Neural cell (in vitro differentiated cells): ENCODE results near the gene STRIP1. TPM values are rescaled to one million over a fixed set of nuclear protein-coding genes. Genes with fewer than 3 reads are reported as not detected.

ENCODE experiments used
- H2AFZ ChIP-seq: fragments of 200-600, 300-800 bp; sonication (generic), shearing (Covaris generic); 2 replicates; pipeline ENCODE4 v1.6.0; 2014; ENCODE audit warnings: low read depth, mild to moderate bottlenecking, antibody characterized with exemption, low read length, moderate library complexity
- H3F3A ChIP-seq: fragments of 200-600 bp; shearing (Covaris generic); 2 replicates; pipeline ENCODE4 v1.6.1; 2016; ENCODE audit warnings: mild to moderate bottlenecking, moderate library complexity, mixed read lengths, antibody characterized with exemption, low read length; ENCODE audit not compliant: insufficient read depth, poor library complexity, severe bottlenecking
- H3K27ac ChIP-seq: fragments of 200-600, 300-800 bp; sonication (generic), shearing (Covaris generic); 2 replicates; pipeline ENCODE4 v1.5.1; 2014; ENCODE audit warnings: mild to moderate bottlenecking, low read length, moderate library complexity
- H3K27me3 ChIP-seq: fragments of 300-800, 200-600 bp; sonication (generic), shearing (Covaris generic); 2 replicates; pipeline ENCODE4 v1.6.0; 2014; ENCODE audit warnings: mild to moderate bottlenecking, low read depth, low read length, moderate library complexity; ENCODE audit not compliant: insufficient read depth
- H3K36me3 ChIP-seq: fragments of 300-800, 200-600 bp; sonication (generic), shearing (Covaris generic); 2 replicates; pipeline ENCODE4 v1.5.1; 2014; ENCODE audit warnings: mild to moderate bottlenecking, antibody characterized with exemption, low read length, moderate library complexity; ENCODE audit not compliant: insufficient read depth
- H3K4me2 ChIP-seq: fragments of 300-800, 200-600 bp; sonication (generic), shearing (Covaris generic); 2 replicates; pipeline ENCODE4 v1.6.0; 2014; ENCODE audit warnings: mild to moderate bottlenecking, low read length
- H3K4me3 ChIP-seq: fragments of 300-800, 200-600 bp; sonication (generic), shearing (Covaris generic); 2 replicates; pipeline ENCODE4 v1.5.1; 2014; ENCODE audit warnings: mild to moderate bottlenecking, low read length, moderate library complexity
- H3K79me2 ChIP-seq: fragments of 200-600 bp; shearing (Covaris generic); replicated peaks from 2 replicates; pipeline ENCODE4 v1.6.0; 2014; ENCODE audit warnings: mild to moderate bottlenecking, low read length, moderate library complexity; ENCODE audit not compliant: insufficient read depth
- H3K9ac ChIP-seq: fragments of 300-800, 200-600 bp; sonication (generic), shearing (Covaris generic); 2 replicates; pipeline ENCODE4 v1.6.1; 2016; ENCODE audit warnings: mild to moderate bottlenecking, low read length, mixed read lengths
- H3K9me2 ChIP-seq: fragments of 200-600 bp; shearing (Covaris generic); 2 replicates; pipeline ENCODE4 v1.6.1; 2016; ENCODE audit warnings: mild to moderate bottlenecking, low read length, mixed read lengths; ENCODE audit not compliant: insufficient read depth
- H3K9me3 ChIP-seq: fragments of 200-600, 300-800 bp; sonication (generic), shearing (Covaris generic); 2 replicates; pipeline ENCODE4 v1.6.1; 2016; ENCODE audit warnings: mild to moderate bottlenecking, mixed run types, low read length, moderate library complexity, mixed read lengths
- H4K20me1 ChIP-seq: fragments of 200-600 bp; shearing (Covaris generic); 2 replicates; pipeline ENCODE4 v1.6.1; 2016; ENCODE audit warnings: mild to moderate bottlenecking, mixed run types; ENCODE audit not compliant: insufficient read depth
- CTCF ChIP-seq: fragments of 450-650 bp; IDR thresholded peaks from 2 replicates; pipeline ENCODE4 v1.5.1; 2014; ENCODE audit warnings: antibody characterized with exemption, mild to moderate bottlenecking, moderate library complexity; ENCODE audit not compliant: poor library complexity, severe bottlenecking
- EP300 ChIP-seq: fragments of 450-650 bp; conservative IDR thresholded peaks from 2 replicates; pipeline ENCODE4 v1.6.1; 2014; ENCODE audit warnings: antibody characterized with exemption, mild to moderate bottlenecking, moderate library complexity; ENCODE audit not compliant: poor library complexity, severe bottlenecking
- EZH2 ChIP-seq: fragments of 200-600, 300-800 bp; shearing (Covaris generic), sonication (generic); IDR thresholded peaks from 2 replicates; pipeline ENCODE4 v1.6.1; 2014; ENCODE audit warnings: antibody characterized with exemption, low read length, borderline replicate concordance, mild to moderate bottlenecking; ENCODE audit not compliant: insufficient read depth, poor library complexity, severe bottlenecking
- MXI1 ChIP-seq: fragments of 450-650 bp; conservative IDR thresholded peaks from 2 replicates; pipeline ENCODE4 v1.6.1; 2014; ENCODE audit warnings: antibody characterized with exemption, mild to moderate bottlenecking; ENCODE audit not compliant: poor library complexity, severe bottlenecking
- POLR2AphosphoS5 ChIP-seq: IDR thresholded peaks from 2 replicates; pipeline ENCODE4 v1.6.1; 2012
- RAD21 ChIP-seq: fragments of 450-650 bp; conservative IDR thresholded peaks from 2 replicates; pipeline ENCODE4 v1.6.1; 2014; ENCODE audit warnings: antibody characterized with exemption, mild to moderate bottlenecking, moderate library complexity
- REST ChIP-seq: IDR thresholded peaks from 2 replicates; pipeline ENCODE4 v1.6.1; 2012; ENCODE audit warnings: borderline replicate concordance
- SMC3 ChIP-seq: fragments of 450-650 bp; conservative IDR thresholded peaks from 2 replicates; pipeline ENCODE4 v1.6.1; 2014; ENCODE audit warnings: antibody characterized with exemption, mild to moderate bottlenecking, moderate library complexity; ENCODE audit not compliant: poor library complexity
- TAF1 ChIP-seq: IDR thresholded peaks from 2 replicates; pipeline ENCODE4 v1.6.1; 2012; ENCODE audit warnings: low read depth
- polyA plus RNA-seq: library from polyadenylated mRNA; depleted of rRNA; stranded (reverse); fragments of >200 nt; gene quantifications from 2 replicates; pipeline ENCODE4 v1.2.3, GENCODE V29; 2014

Gene STRIP1
- polyA plus RNA-seq, 1 donor from 2014 or later: 178 TPM

GRCh38 chr1:109997867-109998229 lies 36.6 kb upstream of the STRIP1 start:
- H3K27me3 ChIP-seq: no peaks in the 10 kb centered on the region
- no peaks in the 10 kb centered on the region for H4K20me1 ChIP-seq
- no peak overlapping the region for H3K27ac ChIP-seq
- H3K4me2 ChIP-seq: no peak overlapping the region
- H3F3A ChIP-seq: no peaks in the 10 kb centered on the region
- no peak for TF ChIP-seq RAD21
- no peak for TF ChIP-seq CTCF
- TF ChIP-seq REST: no peak
- TF ChIP-seq TAF1: no peak
- no peak for TF ChIP-seq MXI1
- TF ChIP-seq POLR2AphosphoS5: no peak
- no peak for TF ChIP-seq EP300
- TF ChIP-seq EZH2: no peak
- no peak for TF ChIP-seq SMC3
- H3K4me3 ChIP-seq: no peak overlapping the region
- H3K79me2 ChIP-seq: peaks cover 31% of the 10 kb centered on the region
- H3K9me2 ChIP-seq: no peaks in the 10 kb centered on the region
- H2AFZ ChIP-seq: no peak overlapping the region
- no peaks in the 10 kb centered on the region for H3K36me3 ChIP-seq
- no peak overlapping the region for H3K9ac ChIP-seq
- H3K9me3 ChIP-seq: no peaks in the 10 kb centered on the region

GRCh38 chr1:110002695-110003094 lies 31.7 kb upstream of the STRIP1 start:
- H3K9ac ChIP-seq: no peak overlapping the region
- H3F3A ChIP-seq: no peaks in the 10 kb centered on the region
- no peaks in the 10 kb centered on the region for H3K9me3 ChIP-seq
- no peaks in the 10 kb centered on the region for H3K9me2 ChIP-seq
- no peaks in the 10 kb centered on the region for H3K36me3 ChIP-seq
- no peaks in the 10 kb centered on the region for H4K20me1 ChIP-seq
- no peak overlapping the region for H2AFZ ChIP-seq
- H3K27me3 ChIP-seq: no peaks in the 10 kb centered on the region
- no peak overlapping the region for H3K4me2 ChIP-seq
- TF ChIP-seq REST (no peak), POLR2AphosphoS5 (no peak), RAD21 (no peak), CTCF (no peak), EP300 (no peak), MXI1 (no peak), TAF1 (no peak), SMC3 (no peak), EZH2 (no peak)
- peaks cover 24% of the 10 kb centered on the region for H3K79me2 ChIP-seq
- no peak overlapping the region for H3K4me3 ChIP-seq
- H3K27ac ChIP-seq: no peak overlapping the region
